Heart left ventricle (tissue), 16 donors: ENCODE measurements around the gene AKAP5. TPM values are rescaled to one million over a fixed set of nuclear protein-coding genes. Genes with fewer than 3 reads are reported as not detected.

Source experiments
- ATAC-seq, 4 donors: fragments of 200-7000 bp; cut with Tn5 transposase; one replicate each; pipeline ENCODE4 v1.9.1; 2020 to 2022; ENCODE audit warnings: moderate library complexity in 4 of 4, mild to moderate bottlenecking in 3 of 4, moderate number of reproducible peaks in 1 of 4
- DNase-seq, 5 donors: peaks; one replicate each; pipeline ENCODE4 v3.0.0-alpha.2; 2020
- H3K27ac ChIP-seq, 12 donors: fragments of 200-600 bp; sonication (generic) in 4 of 12; one replicate each; pipeline versions ENCODE4 v1.5.0 to v1.8.0; 2016 to 2022; ENCODE audit warnings: mild to moderate bottlenecking in 2 of 12
- H3K27me3 ChIP-seq, 9 donors: fragments of 200-600 bp; sonication (generic) in 2 of 9; one replicate each; pipeline versions ENCODE4 v1.5.1 to v1.8.0; 2016 to 2022; ENCODE audit warnings: mild to moderate bottlenecking in 3 of 9
- H3K36me3 ChIP-seq, 9 donors: fragments of 200-600 bp; sonication (generic) in 2 of 9; one replicate each; pipeline versions ENCODE4 v1.5.0 to v1.8.0; 2018 to 2022; ENCODE audit warnings: mild to moderate bottlenecking in 2 of 9
- H3K4me1 ChIP-seq, 12 donors: fragments of 200-600 bp; sonication (generic) in 4 of 12; one replicate each; pipeline versions ENCODE4 v1.5.0 to v1.8.0; 2016 to 2022; ENCODE audit warnings: mild to moderate bottlenecking in 3 of 12
- H3K4me3 ChIP-seq, 12 donors: fragments of 200-600 bp; sonication (generic) in 4 of 12; one replicate each; pipeline versions ENCODE4 v1.5.0 to v1.8.0; 2017 to 2022; ENCODE audit warnings: mild to moderate bottlenecking in 9 of 12, moderate library complexity in 4 of 12
- H3K9me3 ChIP-seq, 12 donors: fragments of 200-600 bp; sonication (generic) in 4 of 12; one replicate each; pipeline versions ENCODE4 v1.5.0 to v1.8.0; 2016 to 2022; ENCODE audit warnings: mild to moderate bottlenecking in 1 of 12
- CTCF ChIP-seq, 12 donors: fragments of 200-600 bp; sonication (generic) in 4 of 12; IDR thresholded peaks; one replicate each; pipeline versions ENCODE4 v1.5.0 to v1.8.0; 2018 to 2022; ENCODE audit warnings: antibody characterized with exemption in 12 of 12, mild to moderate bottlenecking in 5 of 12
- POLR2A ChIP-seq, 2 donors: fragments of 450-650 bp; IDR thresholded peaks; one replicate each; pipeline ENCODE4 v1.6.1; 2017; ENCODE audit warnings: antibody characterized with exemption in 2 of 2, mild to moderate bottlenecking in 2 of 2, moderate library complexity in 2 of 2
- WGBS, 4 donors: extraction: QIAGEN DNeasy Blood & Tissue Kit in 2 of 4; methylation state at CpG; one replicate each; pipeline versions ENCODE4 v1.1.5 to v1.1.7; 2013 to 2018; 5-methylcytosine and 5-hydroxymethylcytosine counted together
- intact Hi-C, 10 donors: fragments of 100-400 bp; cut with DNase I; formaldehyde crosslinking; loops; one replicate each; pipeline versions ENCODE4 v1.11.1 to v1.14.2; 2022
- polyA plus RNA-seq, 2 donors: library from polyadenylated mRNA; stranded (reverse); fragments of 200-250 nt; gene quantifications; one replicate each; pipeline ENCODE4 v1.2.3, GENCODE V29; 2013
- total RNA-seq, 9 donors: library from RNA; depleted of rRNA in 2 of 9; stranded (reverse); fragments of >200 nt in 2 of 9; fragmentation: NEBNext Ultra II Directional in 3 of 9; extraction: Animal tissue kit (Norgen Biotek cat#: 25700) in 3 of 9; gene quantifications; one replicate each; pipeline versions ENCODE4 v1.1.0 to v1.2.4, GENCODE V29; 2016 to 2023
- donor health status: ischemic (EF 13 %, LVEDD 7.1; RV severe dilation, severe dysfunction).
- donor health status: healthy with polysubstance abuse.
- donor health status: DM: no; HTN: yes; CAD: no.
- donor health status: DM: no; HTN: no; CAD: no.
- donor health status: ischemic (EF 25% LVEDD 6.9; RV normal size, moderate dysfunction).
- donor health status: ischemic (EF 25% LVEDD 5.7; RV mildly dilated, moderate dysfunction).
- donor health status: healthy.
- donor health status: DM: yes; HTN: yes; CAD: no.
- donor health status: ischemic (EF 35%, LVEDD 5.7; RV mildly dilated, moderate dysfunction).
- donor health status: nonischemic (EF 11% LVEDD 7.7; RV severe dilation, severe dysfunction).
- donor health status: DM: yes; HTN: yes; CAD: no.
- donor health status: PGD.
- donor health status: ischemic (EF 29% LVEDD 5.4; RV normal size, mild dysfunction).
- donor health status: nonischemic (EF 23%, LVEDD 6.1; RV moderate dilation, normal function).

AKAP5 gene
- total and polyA plus RNA-seq, 11 donors, result 0.08 to 0.61 (median 0.16) TPM; not detected in 1

GRCh38 chr14:64493455-64493854, 28.2 kb downstream of the AKAP5 start:
- WGBS, 4 donors, result 64 to 72% (median 68%) methylated on average over 3 of the region's 3 CpGs
- no peaks in the 10 kb centered on the region for H3K27me3 ChIP-seq
- H3K27ac ChIP-seq, result peak overlapping the region in 8 of 12 donors; percentile 8 to 57 (median 28)
- TF ChIP-seq CTCF (IDR thresholded peaks at IDR 0.05), result no peak
- TF ChIP-seq POLR2A (IDR thresholded peaks at IDR 0.05), result no peak
- H3K4me1 ChIP-seq, result peaks cover 0 to 44% (median 11%) of the 10 kb centered on the region in 12 donors
- ATAC-seq (no peak), DNase-seq (no peak)
- intact Hi-C loops, result no loop called here
- H3K9me3 ChIP-seq, result no peaks in the 10 kb centered on the region
- H3K4me3 ChIP-seq, result no peak overlapping the region
- H3K36me3 ChIP-seq, result peaks cover 0 to 55% (median 26%) of the 10 kb centered on the region in 9 donors

- Histone ChIP-seq H3K4me1 (peaks cover 0 to 60% (median 13%) of the 10 kb centered on the region in 12 donors), H3K4me3 (no peak overlapping the region), H3K9me3 (no peaks in the 10 kb centered on the region), H3K27ac (no peak overlapping the region), H3K36me3 (peaks cover 0 to 37% (median 8%) of the 10 kb centered on the region in 9 donors), H3K27me3 (no peaks in the 10 kb centered on the region)
- TF ChIP-seq CTCF (IDR thresholded peaks at IDR 0.05), result no peak
- DNase-seq, result no peak
- intact Hi-C loops, result no loop called here
- ATAC-seq, result no peak
These were observed 30.0 kb downstream of the AKAP5 start for GRCh38 chr14:64495252-64495651.

GRCh38 chr14:64496764-64497163, 31.5 kb downstream of the AKAP5 start:
- intact Hi-C loops, result no loop called here
- Histone ChIP-seq H3K4me3 (no peak overlapping the region), H3K27ac (peak overlapping the region in 6 of 12 donors; percentile 2 to 78 (median 44)), H3K27me3 (no peaks in the 10 kb centered on the region), H3K9me3 (no peaks in the 10 kb centered on the region), H3K36me3 (peaks cover 0 to 30% (median 4%) of the 10 kb centered on the region in 9 donors), H3K4me1 (peaks cover 6 to 65% (median 25%) of the 10 kb centered on the region in 12 donors)
- DNase-seq (no peak), ATAC-seq (no peak)
- TF ChIP-seq POLR2A (IDR thresholded peaks at IDR 0.05) (no peak), CTCF (IDR thresholded peaks at IDR 0.05) (no peak)

- ATAC-seq (no peak), DNase-seq (no peak)
- Histone ChIP-seq H3K27me3 (no peaks in the 10 kb centered on the region), H3K27ac (peak overlapping the region in 8 of 12 donors; percentile 4 to 100 (median 34)), H3K36me3 (peaks cover 0 to 20% (median 1%) of the 10 kb centered on the region in 9 donors), H3K4me1 (peaks cover 8 to 63% (median 30%) of the 10 kb centered on the region in 12 donors), H3K9me3 (no peaks in the 10 kb centered on the region), H3K4me3 (no peak overlapping the region)
- TF ChIP-seq CTCF (IDR thresholded peaks at IDR 0.05), result no peak
- 92 to 96% (median 94%) methylated on average over 1 of the region's 1 CpG for WGBS, 4 donors
- intact Hi-C loops, result loop anchor here in 1 of 10 donors (10.0 kb wide), 1 partner anchor 155 kb away; no protein-coding TSS in a partner anchor
These were observed 34.8 kb downstream of the AKAP5 start for GRCh38 chr14:64500088-64500487.
